Keratinocyte (primary cell): ENCODE data around the gene RPS26. TPM values are rescaled to one million over a fixed set of nuclear protein-coding genes. Genes with fewer than 3 reads are reported as not detected.
"Not testable (repeated sequence)": the region's sequence is repeated elsewhere in the genome, so short reads cannot be mapped to it uniquely, and the experiment has no call there.

Source experiments
- DNase-seq: peaks from one replicate; pipeline ENCODE4 v3.0.0-alpha.2; 2011; ENCODE audit warnings: low read depth, missing footprints, low spot score
- FAIRE-seq: peaks from 2 replicates; lab custom pipeline; 2011; peaks lifted over from hg19 to GRCh38; lab: Jason Lieb, UNC
- H2AFZ ChIP-seq: 2 replicates; pipeline ENCODE4 v1.6.0; 2012; ENCODE audit warnings: low read length, control low read depth, inconsistent platforms; ENCODE audit not compliant: control insufficient read depth
- H3K27ac ChIP-seq: 2 replicates; pipeline ENCODE4 v1.5.1; 2011; ENCODE audit warnings: low read length; ENCODE audit not compliant: control insufficient read depth, insufficient read depth
- H3K27me3 ChIP-seq: 3 replicates; pipeline ENCODE4 v1.6.0; 2011; ENCODE audit warnings: low read length; ENCODE audit not compliant: control insufficient read depth, insufficient read depth; ENCODE audit errors: extremely low read depth
- H3K36me3 ChIP-seq, 2 experiments: 2 replicates in 1 of 2; 3 replicates in 1 of 2; pipeline ENCODE4 v1.5.1; 2011; ENCODE audit warnings: low read length in 2 of 2, mild to moderate bottlenecking in 1 of 2; ENCODE audit not compliant: control insufficient read depth in 2 of 2, insufficient read depth in 2 of 2; ENCODE audit errors: extremely low read depth in 1 of 2
- H3K4me1 ChIP-seq: 3 replicates; pipeline ENCODE4 v1.5.1; 2011; ENCODE audit warnings: low read length; ENCODE audit not compliant: control insufficient read depth, insufficient read depth; ENCODE audit errors: extremely low read depth
- H3K4me2 ChIP-seq: 3 replicates; pipeline ENCODE4 v1.6.0; 2011; ENCODE audit warnings: low read depth, low read length; ENCODE audit not compliant: control insufficient read depth, insufficient read depth; ENCODE audit errors: extremely low read depth
- H3K4me3 ChIP-seq, 3 experiments: fragments of 200-600 bp in 1 of 3; sonication (generic) in 1 of 3; 2 replicates in 2 of 3; 3 replicates in 1 of 3; pipeline ENCODE4 v1.5.1; 2011 to 2016; ENCODE audit warnings: low read length in 3 of 3, mild to moderate bottlenecking in 3 of 3, control low read depth in 2 of 3, inconsistent platforms in 1 of 3, low read depth in 1 of 3, mixed read lengths in 1 of 3, mixed run types in 1 of 3, moderate library complexity in 1 of 3; ENCODE audit not compliant: control insufficient read depth in 2 of 3, insufficient read depth in 2 of 3; ENCODE audit errors: extremely low read depth in 1 of 3
- H3K79me2 ChIP-seq: 2 replicates; pipeline ENCODE4 v1.6.0; 2012; ENCODE audit warnings: low read length; ENCODE audit not compliant: control insufficient read depth, insufficient read depth
- H3K9ac ChIP-seq: 3 replicates; pipeline ENCODE4 v1.6.0; 2011; ENCODE audit warnings: low read length; ENCODE audit not compliant: control insufficient read depth, insufficient read depth; ENCODE audit errors: extremely low read depth
- H3K9me1 ChIP-seq: 3 replicates; pipeline ENCODE4 v1.6.0; 2011; ENCODE audit warnings: low read length; ENCODE audit not compliant: control insufficient read depth, insufficient read depth; ENCODE audit errors: extremely low read depth
- H3K9me3 ChIP-seq: 2 replicates; pipeline ENCODE4 v1.5.1; 2012; ENCODE audit warnings: low read depth, low read length; ENCODE audit not compliant: control insufficient read depth
- H4K20me1 ChIP-seq: 3 replicates; pipeline ENCODE4 v1.6.0; 2011; ENCODE audit warnings: low read length; ENCODE audit not compliant: control insufficient read depth, insufficient read depth; ENCODE audit errors: extremely low read depth
- EZH2 ChIP-seq: IDR thresholded peaks from one replicate; pipeline ENCODE4 v1.6.1; 2012; ENCODE audit warnings: inconsistent platforms, mild to moderate bottlenecking, low read length, moderate library complexity
- dilution Hi-C: fragments of 300-500 bp; cut with MboI; formaldehyde crosslinking; loops from one replicate; pipeline ENCODE4 v1.7.0; 2020; ENCODE audit warnings: low sequenced_read_pairs; ENCODE audit not compliant: extremely low pct_ligation_motif_present
- polyA plus RNA-seq, 5 experiments: library from polyadenylated mRNA; depleted of rRNA in 3 of 5; stranded (reverse) in 3 of 5; stranded (forward) in 1 of 5; unstranded in 1 of 5; fragments of >200 nt; gene quantifications; 1 replicate in 1 of 5; 2 replicates in 3 of 5; 3 replicates in 1 of 5; pipeline versions ENCODE4 v1.2.1 to v1.2.3, GENCODE V29; 2011 to 2012; ENCODE audit warnings: missing spikeins in 2 of 5, low read depth in 1 of 5, low replicate concordance in 1 of 5
- TF ChIP-seq, protein P1 (sequence below), 3 experiments: IDR thresholded peaks in 1 of 3; conservative IDR thresholded peaks in 1 of 3; optimal IDR thresholded peaks in 1 of 3; 2 replicates in 2 of 3; 3 replicates in 1 of 3; pipeline versions ENCODE3 to v1.5.1; 2011; ENCODE audit warnings: low read length in 3 of 3, mild to moderate bottlenecking in 3 of 3, moderate library complexity in 2 of 3, control low read depth in 1 of 3, inconsistent platforms in 1 of 3; ENCODE audit not compliant: insufficient read depth in 2 of 3; ENCODE audit errors: extremely low read depth in 1 of 3

RPS26 gene
- polyA plus RNA-seq, 1 donor (not counting 4 experiments of a cell fraction or from before 2014, with no cell fraction given), result 663 TPM

DNA sequence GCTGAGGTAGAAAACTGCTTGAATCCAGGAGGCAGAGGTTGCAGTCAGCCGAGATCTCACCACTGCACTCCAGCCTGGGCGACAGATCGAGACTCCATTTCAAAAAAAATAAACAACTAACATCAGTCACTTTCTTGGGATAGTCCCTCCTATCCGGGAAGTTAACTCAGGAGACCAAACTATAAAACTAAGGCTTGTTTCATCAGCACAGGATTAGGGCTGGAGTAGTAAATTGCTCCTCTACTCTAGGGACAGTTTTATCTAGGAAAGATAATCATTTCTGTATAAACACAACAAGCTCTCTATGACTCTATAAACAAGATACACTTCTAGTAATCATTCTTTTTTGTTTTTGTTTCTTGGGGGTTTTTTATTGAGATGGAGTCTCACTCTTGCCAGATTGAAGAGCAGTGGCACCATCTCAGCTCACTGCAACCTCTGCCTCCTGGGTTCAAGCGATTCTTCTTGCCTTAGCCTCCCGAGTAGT is 11.7 kb downstream of the RPS26 start:
- dilution Hi-C loops, result no loop called here
- H4K20me1 ChIP-seq, result no peaks in the 10 kb centered on the region
- H3K9me1 ChIP-seq, result no peaks in the 10 kb centered on the region
- no peak overlapping the region for H2AFZ ChIP-seq
- DNase-seq (no peak), FAIRE-seq (no peak)
- TF ChIP-seq EZH2, result no peak
- TF ChIP-seq, protein P1, sequence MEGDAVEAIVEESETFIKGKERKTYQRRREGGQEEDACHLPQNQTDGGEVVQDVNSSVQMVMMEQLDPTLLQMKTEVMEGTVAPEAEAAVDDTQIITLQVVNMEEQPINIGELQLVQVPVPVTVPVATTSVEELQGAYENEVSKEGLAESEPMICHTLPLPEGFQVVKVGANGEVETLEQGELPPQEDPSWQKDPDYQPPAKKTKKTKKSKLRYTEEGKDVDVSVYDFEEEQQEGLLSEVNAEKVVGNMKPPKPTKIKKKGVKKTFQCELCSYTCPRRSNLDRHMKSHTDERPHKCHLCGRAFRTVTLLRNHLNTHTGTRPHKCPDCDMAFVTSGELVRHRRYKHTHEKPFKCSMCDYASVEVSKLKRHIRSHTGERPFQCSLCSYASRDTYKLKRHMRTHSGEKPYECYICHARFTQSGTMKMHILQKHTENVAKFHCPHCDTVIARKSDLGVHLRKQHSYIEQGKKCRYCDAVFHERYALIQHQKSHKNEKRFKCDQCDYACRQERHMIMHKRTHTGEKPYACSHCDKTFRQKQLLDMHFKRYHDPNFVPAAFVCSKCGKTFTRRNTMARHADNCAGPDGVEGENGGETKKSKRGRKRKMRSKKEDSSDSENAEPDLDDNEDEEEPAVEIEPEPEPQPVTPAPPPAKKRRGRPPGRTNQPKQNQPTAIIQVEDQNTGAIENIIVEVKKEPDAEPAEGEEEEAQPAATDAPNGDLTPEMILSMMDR (optimal IDR thresholded peaks at IDR 0.05 in 1 of 3, IDR thresholded peaks at IDR 0.05 in 1 of 3, conservative IDR thresholded peaks at IDR 0.05 in 1 of 3; ENCODE audit: extremely low read depth in 1 of 3, insufficient read depth in 2 of 3, low read length in 3 of 3), result no peak
- H3K79me2 ChIP-seq, result no peaks in the 10 kb centered on the region
- no peak overlapping the region for H3K4me2 ChIP-seq
- no peak overlapping the region for H3K9ac ChIP-seq
- no peaks in the 10 kb centered on the region for H3K9me3 ChIP-seq
- H3K4me1 ChIP-seq, result no peaks in the 10 kb centered on the region
- H3K27ac ChIP-seq, result no peak overlapping the region
- no peak overlapping the region for H3K4me3 ChIP-seq
- H3K27me3 ChIP-seq, result no peaks in the 10 kb centered on the region
- no peaks in the 10 kb centered on the region for H3K36me3 ChIP-seq

DNA sequence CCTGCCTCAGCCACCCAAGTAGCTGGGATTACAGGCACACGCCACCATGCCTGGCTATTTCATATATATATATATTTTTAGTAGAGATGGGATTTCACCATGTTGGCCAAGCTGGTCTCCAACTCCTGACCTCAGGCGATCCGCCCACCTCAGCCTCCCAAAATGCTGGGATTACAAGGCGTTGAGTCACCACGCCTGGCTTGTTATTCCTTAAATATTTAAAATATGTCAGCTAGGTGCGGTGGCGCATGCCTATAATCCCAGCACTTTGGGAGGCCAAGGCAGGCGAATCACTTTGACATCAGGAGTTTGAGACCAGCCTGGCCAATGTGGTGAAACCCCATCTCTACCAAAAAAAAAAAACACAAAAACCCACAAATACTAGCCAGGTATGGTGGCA is 18.2 kb downstream of the RPS26 start:
- H3K9ac ChIP-seq, H2AFZ ChIP-seq, H3K4me1 ChIP-seq, H3K4me3 ChIP-seq, DNase-seq, FAIRE-seq, H3K4me2 ChIP-seq, H3K36me3 ChIP-seq, dilution Hi-C loops, H4K20me1 ChIP-seq, H3K79me2 ChIP-seq, H3K27me3 ChIP-seq, H3K9me3 ChIP-seq, H3K9me1 ChIP-seq, H3K27ac ChIP-seq: not testable (repeated sequence)

DNA sequence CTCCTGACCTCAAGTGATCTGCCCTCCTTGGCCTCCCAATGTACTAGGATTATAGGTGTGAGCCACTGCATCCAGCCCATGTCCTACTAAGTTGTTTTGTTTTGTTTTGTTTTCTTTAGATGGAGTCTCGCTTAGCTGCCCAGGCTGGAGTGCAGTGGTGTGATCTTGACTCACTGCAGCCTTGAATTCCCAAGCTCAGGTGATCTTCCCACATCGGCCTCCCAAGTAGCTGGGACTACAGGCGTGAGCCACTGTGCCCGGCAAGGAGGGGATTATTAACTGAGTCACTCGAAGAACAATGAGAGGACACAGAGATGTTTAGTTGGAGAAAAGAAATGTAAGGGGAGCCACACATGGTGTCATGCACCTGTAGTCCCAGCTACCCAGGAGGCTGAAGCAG is 20.3 kb downstream of the RPS26 start:
- H3K4me3 ChIP-seq, result no peak overlapping the region
- dilution Hi-C loops, result no loop called here
- FAIRE-seq, result no peak

More for the DNA sequence above, 20.3 kb downstream of the RPS26 start:
- Histone ChIP-seq H3K27me3 (no peaks in the 10 kb centered on the region), H3K9me1 (no peaks in the 10 kb centered on the region), H3K79me2 (no peaks in the 10 kb centered on the region), H3K4me2 (no peak overlapping the region), H3K36me3 (no peaks in the 10 kb centered on the region), H3K27ac (no peak overlapping the region), H3K9me3 (no peaks in the 10 kb centered on the region), H3K9ac (no peak overlapping the region), H3K4me1 (peaks cover 4% of the 10 kb centered on the region), H4K20me1 (no peaks in the 10 kb centered on the region), H2AFZ (no peak overlapping the region)
- DNase-seq, result no peak
- TF ChIP-seq EZH2, result no peak
